DOHH2 (cell line): Measurements from ENCODE around the gene KLF18.

Experiments
- H3F3A ChIP-seq: fragments of 200-600 bp; sonication (generic), shearing (Covaris generic); 2 replicates; pipeline ENCODE4 v1.6.0; 2016; ENCODE audit warnings: antibody characterized with exemption, mild to moderate bottlenecking; ENCODE audit not compliant: control insufficient read depth, insufficient read depth
- H3K27ac ChIP-seq: fragments of 200-600 bp; sonication (generic); 2 replicates; pipeline ENCODE4 v1.5.1; 2014; ENCODE audit warnings: low read depth, mild to moderate bottlenecking, low read length, moderate library complexity
- H3K27me3 ChIP-seq: fragments of 200-600 bp; sonication (generic); 2 replicates; pipeline ENCODE4 v1.6.1; 2014; ENCODE audit warnings: mild to moderate bottlenecking, low read length, mixed read lengths; ENCODE audit not compliant: control insufficient read depth
- H3K36me3 ChIP-seq: fragments of 200-600 bp; sonication (generic); 2 replicates; pipeline ENCODE4 v1.6.1; 2014; ENCODE audit warnings: mild to moderate bottlenecking, low read length, moderate library complexity, mixed read lengths; ENCODE audit not compliant: control insufficient read depth
- H3K4me1 ChIP-seq: fragments of 200-600 bp; sonication (generic); 2 replicates; pipeline ENCODE4 v1.6.1; 2014; ENCODE audit warnings: mild to moderate bottlenecking, low read length, mixed read lengths; ENCODE audit not compliant: control insufficient read depth
- H3K4me2 ChIP-seq: fragments of 200-600 bp; sonication (generic); 2 replicates; pipeline ENCODE4 v1.6.0; 2014; ENCODE audit warnings: mild to moderate bottlenecking, low read length, moderate library complexity
- H3K4me3 ChIP-seq: fragments of 200-600 bp; sonication (generic); 2 replicates; pipeline ENCODE4 v1.5.1; 2014; ENCODE audit warnings: mild to moderate bottlenecking, low read length, mixed read lengths
- H3K79me2 ChIP-seq: fragments of 200-600 bp; sonication (generic); 2 replicates; pipeline ENCODE4 v1.6.1; 2014; ENCODE audit warnings: mild to moderate bottlenecking, low read length, mixed read lengths; ENCODE audit not compliant: control insufficient read depth
- H3K9me2 ChIP-seq: fragments of 200-600 bp; sonication (generic); replicated peaks from 2 replicates; pipeline ENCODE4 v1.6.1; 2014; ENCODE audit warnings: mild to moderate bottlenecking, low read length, mixed read lengths; ENCODE audit not compliant: control insufficient read depth
- H3K9me3 ChIP-seq: fragments of 200-600 bp; sonication (generic); 2 replicates; pipeline ENCODE4 v1.6.1; 2014; ENCODE audit warnings: antibody characterized with exemption, low read length, mixed read lengths; ENCODE audit not compliant: control insufficient read depth, insufficient read depth
- H4K20me1 ChIP-seq: fragments of 200-600 bp; sonication (generic); 2 replicates; pipeline ENCODE4 v1.6.0; 2014; ENCODE audit warnings: low read depth, mild to moderate bottlenecking, antibody characterized with exemption, low read length, moderate library complexity; ENCODE audit not compliant: control insufficient read depth, insufficient read depth
- CTCF ChIP-seq: fragments of 200-600 bp; sonication (generic); IDR thresholded peaks from one replicate; pipeline ENCODE4 v1.5.1; 2014; ENCODE audit warnings: antibody characterized with exemption, mild to moderate bottlenecking, low read depth, low read length; ENCODE audit not compliant: poor library complexity, severe bottlenecking
- EZH2phosphoT487 ChIP-seq: fragments of 200-600 bp; sonication (generic); IDR thresholded peaks from 2 replicates; pipeline ENCODE4 v1.6.1; 2017; ENCODE audit warnings: borderline replicate concordance, mild to moderate bottlenecking, antibody characterized with exemption, low read length, moderate library complexity, mixed read lengths

The KLF18 gene

GRCh38 chr1:44131411-44131810 lies 10.0 kb downstream of the KLF18 start:
- no peaks in the 10 kb centered on the region for H3K79me2 ChIP-seq
- no peaks in the 10 kb centered on the region for H3K9me3 ChIP-seq
- no peaks in the 10 kb centered on the region for H3F3A ChIP-seq
- no peaks in the 10 kb centered on the region for H3K4me1 ChIP-seq
- no peaks in the 10 kb centered on the region for H3K9me2 ChIP-seq
- no peak overlapping the region for H3K27ac ChIP-seq
- H3K27me3 ChIP-seq, result peaks cover under 1% of the 10 kb centered on the region; the same call in 1 of the 2 replicates
- H3K36me3 ChIP-seq, result no peaks in the 10 kb centered on the region
- no peak overlapping the region for H3K4me3 ChIP-seq
- H4K20me1 ChIP-seq, result no peaks in the 10 kb centered on the region
- TF ChIP-seq EZH2phosphoT487, result no peak
- TF ChIP-seq CTCF, result no peak
- H3K4me2 ChIP-seq, result no peak overlapping the region

GRCh38 chr1:44129616-44130500 lies 11.6 kb downstream of the KLF18 start:
- TF ChIP-seq EZH2phosphoT487, result no peak
- TF ChIP-seq CTCF, result no peak
- no peaks in the 10 kb centered on the region for H3F3A ChIP-seq
- H3K4me1 ChIP-seq, result no peaks in the 10 kb centered on the region
- no peaks in the 10 kb centered on the region for H3K36me3 ChIP-seq
- H3K27ac ChIP-seq, result no peak overlapping the region
- H3K27me3 ChIP-seq, result no peaks in the 10 kb centered on the region
- no peaks in the 10 kb centered on the region for H3K79me2 ChIP-seq
- no peaks in the 10 kb centered on the region for H4K20me1 ChIP-seq
- no peak overlapping the region for H3K4me2 ChIP-seq
- H3K9me3 ChIP-seq, result no peaks in the 10 kb centered on the region
- H3K4me3 ChIP-seq, result no peak overlapping the region
- no peaks in the 10 kb centered on the region for H3K9me2 ChIP-seq

GRCh38 chr1:44120398-44120949 lies 21.0 kb downstream of the KLF18 start:
- no peaks in the 10 kb centered on the region for H4K20me1 ChIP-seq
- TF ChIP-seq CTCF (no peak), EZH2phosphoT487 (no peak)
- H3K4me2 ChIP-seq, result no peak overlapping the region
- H3K9me2 ChIP-seq, result no peaks in the 10 kb centered on the region
- H3K4me3 ChIP-seq, result no peak overlapping the region
- no peak overlapping the region for H3K27ac ChIP-seq
- H3K36me3 ChIP-seq, result no peaks in the 10 kb centered on the region
- no peaks in the 10 kb centered on the region for H3F3A ChIP-seq
- no peaks in the 10 kb centered on the region for H3K9me3 ChIP-seq
- no peaks in the 10 kb centered on the region for H3K4me1 ChIP-seq
- H3K27me3 ChIP-seq, result no peaks in the 10 kb centered on the region; the same call in 1 of the 2 replicates
- no peaks in the 10 kb centered on the region for H3K79me2 ChIP-seq
